Immature natural killer cell (primary cell): ENCODE data around the gene LRRC2. TPM values are rescaled to one million over a fixed set of nuclear protein-coding genes. Genes with fewer than 3 reads are reported as not detected.
A peak's percentile ranks its signal among the peaks of the same experiment; 100 is the strongest.
"Not testable (repeated sequence)": the region's sequence is repeated elsewhere in the genome, so short reads cannot be mapped to it uniquely, and the experiment has no call there.

Experiments
- DNase-seq, 3 donors: peaks; one replicate each; pipeline ENCODE4 v3.0.0; 2022; ENCODE audit warnings: mixed read lengths in 1 of 3
- H3K27ac Mint-ChIP-seq, 6 donors: one replicate each; pipeline ENCODE4 v1.8.0; 2020; ENCODE audit warnings: mixed read lengths in 6 of 6, mild to moderate bottlenecking in 5 of 6, inconsistent platforms in 4 of 6, moderate library complexity in 3 of 6
- H3K27me3 Mint-ChIP-seq, 3 donors: one replicate each; pipeline ENCODE4 v1.8.0; 2020 to 2021; ENCODE audit warnings: low read depth in 3 of 3, mild to moderate bottlenecking in 3 of 3, mixed read lengths in 3 of 3, moderate library complexity in 3 of 3, inconsistent platforms in 1 of 3
- H3K36me3 Mint-ChIP-seq, 3 donors: one replicate each; pipeline ENCODE4 v1.8.0; 2020; ENCODE audit warnings: mixed read lengths in 3 of 3, inconsistent platforms in 2 of 3, mild to moderate bottlenecking in 2 of 3
- H3K4me1 Mint-ChIP-seq, 2 donors: one replicate each; pipeline ENCODE4 v1.8.0; 2020; ENCODE audit warnings: inconsistent platforms in 2 of 2, mild to moderate bottlenecking in 2 of 2, mixed read lengths in 2 of 2, moderate library complexity in 1 of 2
- H3K4me3 Mint-ChIP-seq, 5 donors: one replicate each; pipeline ENCODE4 v1.8.0; 2020; ENCODE audit warnings: mild to moderate bottlenecking in 5 of 5, mixed read lengths in 5 of 5, inconsistent platforms in 3 of 5, moderate library complexity in 3 of 5
- H3K9me3 Mint-ChIP-seq, 6 donors: one replicate each; pipeline ENCODE4 v1.8.0; 2020; ENCODE audit warnings: mild to moderate bottlenecking in 6 of 6, mixed read lengths in 6 of 6, inconsistent platforms in 4 of 6, moderate library complexity in 3 of 6
- polyA plus RNA-seq, 3 donors: library from polyadenylated mRNA; unstranded; fragments of 300-500 nt; fragmentation: Illumina TruSeq; gene quantifications; one replicate each; pipeline ENCODE4 v1.2.3, GENCODE V29; 2021

Gene LRRC2
- polyA plus RNA-seq, 3 donors from 2014 or later = not detected

DNA sequence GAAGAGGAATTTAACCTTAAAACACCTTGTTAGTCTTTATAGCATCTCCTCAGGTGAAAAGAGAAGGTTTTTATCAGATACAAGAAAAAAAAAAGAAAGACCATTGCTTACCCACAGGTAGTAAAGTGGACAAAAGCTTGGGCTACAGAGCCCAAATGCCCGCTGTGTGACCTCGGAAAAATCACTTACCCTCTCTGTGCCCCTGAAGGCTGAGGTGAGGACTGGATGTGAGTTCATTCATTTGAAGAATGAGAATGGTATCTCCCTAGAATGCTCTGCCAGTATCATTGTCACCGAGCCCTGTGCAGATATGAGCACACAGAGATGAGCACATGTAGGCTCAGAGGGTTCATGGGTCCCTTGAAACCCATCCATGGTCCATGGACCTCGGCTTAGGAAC is 28.6 kb upstream of the LRRC2 start:
- Mint-ChIP-seq H3K4me1 (no peaks in the 10 kb centered on the region), H3K9me3 (no peaks in the 10 kb centered on the region), H3K27me3 (peaks cover 0 to 5% (median 4%) of the 10 kb centered on the region in 3 donors), H3K36me3 (no peaks in the 10 kb centered on the region), H3K4me3 (no peak overlapping the region), H3K27ac (no peak overlapping the region)
- no peak for DNase-seq

GRCh38 chr3:46593979-46594378 is 27.9 kb upstream of the LRRC2 start:
- Mint-ChIP-seq H3K4me3 (no peak overlapping the region), H3K27ac (no peak overlapping the region)

GRCh38 chr3:46593274-46593862 is 27.3 kb upstream of the LRRC2 start:
- H3K9me3 Mint-ChIP-seq = no peaks in the 10 kb centered on the region
- no peak overlapping the region for H3K4me3 Mint-ChIP-seq
- no peaks in the 10 kb centered on the region for H3K36me3 Mint-ChIP-seq
- no peak overlapping the region for H3K27ac Mint-ChIP-seq
- no peaks in the 10 kb centered on the region for H3K4me1 Mint-ChIP-seq
- peaks cover 0 to 5% (median 4%) of the 10 kb centered on the region in 3 donors for H3K27me3 Mint-ChIP-seq
- DNase-seq = no peak

More at GRCh38 chr3:46593979-46594378, 27.9 kb upstream of the LRRC2 start:
- Mint-ChIP-seq H3K4me1 (no peaks in the 10 kb centered on the region), H3K27me3 (peaks cover 0 to 5% (median 4%) of the 10 kb centered on the region in 3 donors), H3K36me3 (no peaks in the 10 kb centered on the region), H3K9me3 (no peaks in the 10 kb centered on the region)
- DNase-seq = no peak

DNA sequence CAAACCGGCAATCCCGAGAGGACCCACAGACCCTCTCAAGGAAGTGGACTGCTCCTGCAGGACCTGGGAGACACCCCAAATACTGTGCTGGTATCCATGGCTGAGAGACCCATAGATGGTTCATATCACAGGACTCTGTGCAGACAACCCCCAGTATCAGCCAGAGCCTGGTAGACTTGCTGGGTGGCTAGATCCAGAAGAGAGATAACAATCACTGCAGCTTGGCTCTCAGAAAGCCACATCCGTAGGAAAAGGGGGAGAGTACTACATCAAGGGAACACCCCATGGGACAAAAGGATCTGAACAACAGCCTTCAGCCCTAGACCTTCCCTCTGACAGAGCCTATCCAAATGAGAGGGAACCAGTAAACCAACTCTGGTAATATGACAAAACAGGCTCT is 21.2 kb upstream of the LRRC2 start:
- H3K36me3 Mint-ChIP-seq, H3K4me1 Mint-ChIP-seq, H3K27me3 Mint-ChIP-seq, H3K9me3 Mint-ChIP-seq, H3K27ac Mint-ChIP-seq, DNase-seq, H3K4me3 Mint-ChIP-seq: not testable (repeated sequence)

DNA sequence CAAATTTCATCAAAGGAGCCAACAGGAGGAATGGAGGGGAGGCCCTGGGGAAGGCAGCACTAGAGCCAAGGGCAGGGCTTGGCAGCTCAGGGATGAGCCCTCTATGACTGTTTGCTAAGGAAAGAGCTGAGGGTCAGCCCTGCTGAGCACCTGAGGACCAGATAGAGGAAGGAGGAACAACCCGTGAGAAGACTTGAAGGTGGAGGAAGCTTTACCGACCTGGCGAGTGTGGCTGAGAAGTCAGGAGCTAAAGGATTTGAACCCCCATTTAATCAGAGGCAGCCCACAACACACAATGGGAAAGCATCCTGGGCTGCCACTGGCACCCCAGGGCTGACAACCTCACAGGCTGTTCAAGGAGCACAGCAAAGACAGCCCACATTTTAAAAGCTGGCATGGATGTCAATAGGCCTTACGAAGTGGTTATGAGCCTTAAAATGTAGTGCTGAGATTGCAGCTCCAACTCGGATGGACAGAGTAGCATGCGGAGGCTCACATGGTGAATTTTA is 20.7 kb upstream of the LRRC2 start:
- peaks cover 0 to 3% (median 1%) of the 10 kb centered on the region in 3 donors for H3K27me3 Mint-ChIP-seq

GRCh38 chr3:46585799-46586693 is 19.9 kb upstream of the LRRC2 start:
- Mint-ChIP-seq H3K4me1 (no peaks in the 10 kb centered on the region), H3K9me3 (no peaks in the 10 kb centered on the region), H3K4me3 (no peak overlapping the region), H3K27ac (no peak overlapping the region), H3K36me3 (no peaks in the 10 kb centered on the region), H3K27me3 (peaks cover 0 to 3% (median 1%) of the 10 kb centered on the region in 3 donors)
- no peak for DNase-seq

More for the DNA sequence above, 20.7 kb upstream of the LRRC2 start:
- no peaks in the 10 kb centered on the region for H3K9me3 Mint-ChIP-seq
- no peak for DNase-seq
- no peaks in the 10 kb centered on the region for H3K4me1 Mint-ChIP-seq
- H3K4me3 Mint-ChIP-seq = no peak overlapping the region
- no peaks in the 10 kb centered on the region for H3K36me3 Mint-ChIP-seq
- no peak overlapping the region for H3K27ac Mint-ChIP-seq

GRCh38 chr3:46584598-46585467 is 18.7 kb upstream of the LRRC2 start:
- no peaks in the 10 kb centered on the region for H3K36me3 Mint-ChIP-seq
- H3K9me3 Mint-ChIP-seq = no peaks in the 10 kb centered on the region
- no peaks in the 10 kb centered on the region for H3K4me1 Mint-ChIP-seq
- H3K4me3 Mint-ChIP-seq = no peak overlapping the region
- H3K27me3 Mint-ChIP-seq = peaks cover 0 to 3% (median 1%) of the 10 kb centered on the region in 3 donors
- DNase-seq = no peak
- H3K27ac Mint-ChIP-seq = no peak overlapping the region

DNA sequence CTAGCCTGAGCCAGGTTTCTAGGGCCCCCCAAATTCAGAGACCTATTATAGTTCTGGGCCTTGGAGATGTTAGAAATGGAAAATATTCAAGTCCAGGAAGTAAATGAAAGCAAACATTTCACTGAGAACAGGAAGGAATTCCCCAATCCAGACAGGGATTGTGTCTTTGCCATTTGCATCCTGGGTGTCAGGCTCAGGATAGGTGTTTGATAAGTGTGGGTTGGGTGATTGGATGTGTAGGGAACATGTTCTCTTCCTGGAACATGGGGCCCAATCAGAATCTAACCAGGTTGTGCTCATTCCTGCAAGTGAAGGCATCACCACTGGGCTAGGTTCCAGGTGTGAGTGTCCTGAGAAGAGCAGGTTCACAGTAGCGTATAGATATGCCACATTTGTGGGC is 14.6 kb upstream of the LRRC2 start:
- H3K36me3 Mint-ChIP-seq = no peaks in the 10 kb centered on the region
- no peaks in the 10 kb centered on the region for H3K9me3 Mint-ChIP-seq
- no peak for DNase-seq
- peaks cover 0 to 8% (median 3%) of the 10 kb centered on the region in 3 donors for H3K27me3 Mint-ChIP-seq
- H3K4me1 Mint-ChIP-seq = no peaks in the 10 kb centered on the region
- H3K4me3 Mint-ChIP-seq = no peak overlapping the region
- H3K27ac Mint-ChIP-seq = no peak overlapping the region

DNA sequence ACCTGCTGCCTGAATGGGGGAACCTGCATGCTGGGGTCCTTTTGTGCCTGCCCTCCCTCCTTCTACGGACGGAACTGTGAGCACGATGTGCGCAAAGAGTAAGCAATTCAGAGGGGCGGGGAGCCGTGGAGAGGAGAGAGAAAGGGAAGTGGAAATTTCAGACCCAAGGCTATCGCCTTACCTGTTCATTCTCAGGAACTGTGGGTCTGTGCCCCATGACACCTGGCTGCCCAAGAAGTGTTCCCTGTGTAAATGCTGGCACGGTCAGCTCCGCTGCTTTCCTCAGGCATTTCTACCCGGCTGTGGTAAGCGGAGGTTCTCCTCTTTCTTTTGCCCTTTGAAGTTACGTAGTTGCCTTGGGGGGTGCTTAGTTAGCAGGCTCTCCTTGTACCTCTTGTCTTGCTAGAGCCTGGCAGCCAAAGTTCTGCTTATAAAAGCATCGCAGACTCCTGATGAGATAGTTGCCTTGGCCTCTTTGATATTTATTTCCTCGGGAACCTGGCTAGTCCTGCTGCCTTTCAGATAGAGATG is 13.7 kb upstream of the LRRC2 start:
- no peak for DNase-seq
- Mint-ChIP-seq H3K4me1 (no peaks in the 10 kb centered on the region), H3K4me3 (no peak overlapping the region), H3K27ac (no peak overlapping the region), H3K36me3 (no peaks in the 10 kb centered on the region), H3K27me3 (peaks cover 0 to 10% (median 3%) of the 10 kb centered on the region in 3 donors), H3K9me3 (no peaks in the 10 kb centered on the region)

DNA sequence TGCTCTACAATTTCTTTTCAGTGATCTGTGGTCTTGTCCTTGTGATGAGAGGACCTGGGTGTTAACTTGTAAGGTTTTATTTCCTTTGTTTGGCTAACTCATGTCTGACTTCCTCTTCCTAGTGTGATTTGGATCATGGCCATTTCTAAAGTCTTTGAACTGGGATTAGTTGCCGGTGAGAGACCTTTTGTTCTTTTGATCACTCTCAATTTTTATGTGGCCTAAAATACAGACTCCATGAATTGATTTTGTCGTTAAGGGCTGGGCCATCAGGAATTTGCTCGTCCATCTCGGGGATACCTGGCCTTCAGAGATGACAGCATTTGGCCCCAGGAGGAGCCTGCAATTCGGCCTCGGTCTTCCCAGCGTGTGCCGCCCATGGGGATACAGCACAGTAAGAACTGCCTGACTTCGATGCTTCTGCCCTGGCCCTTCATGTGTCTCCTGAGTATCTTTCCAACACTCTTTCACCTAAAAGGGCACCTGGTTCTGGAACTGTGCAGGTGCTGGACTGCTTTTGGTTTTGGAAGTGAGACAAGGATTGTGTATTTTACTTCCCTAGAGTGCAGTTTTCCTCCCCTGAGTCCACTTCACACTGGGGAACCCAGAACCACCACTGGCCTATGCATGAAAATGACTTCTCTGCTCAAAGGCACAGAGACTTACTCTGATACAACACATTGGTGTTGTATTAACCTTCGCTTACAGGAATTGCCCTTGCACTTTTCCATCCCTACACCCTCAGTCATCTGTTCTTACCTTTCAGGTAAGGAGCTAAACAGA is 13.1 kb upstream of the LRRC2 start:
- H3K4me1 Mint-ChIP-seq = no peaks in the 10 kb centered on the region
- H3K4me3 Mint-ChIP-seq = no peak overlapping the region
- no peaks in the 10 kb centered on the region for H3K9me3 Mint-ChIP-seq
- DNase-seq = no peak
- H3K27me3 Mint-ChIP-seq = peaks cover 0 to 10% (median 3%) of the 10 kb centered on the region in 3 donors
- H3K27ac Mint-ChIP-seq = peak overlapping the region in 1 of 6 donors; percentile 2
- no peaks in the 10 kb centered on the region for H3K36me3 Mint-ChIP-seq

DNA sequence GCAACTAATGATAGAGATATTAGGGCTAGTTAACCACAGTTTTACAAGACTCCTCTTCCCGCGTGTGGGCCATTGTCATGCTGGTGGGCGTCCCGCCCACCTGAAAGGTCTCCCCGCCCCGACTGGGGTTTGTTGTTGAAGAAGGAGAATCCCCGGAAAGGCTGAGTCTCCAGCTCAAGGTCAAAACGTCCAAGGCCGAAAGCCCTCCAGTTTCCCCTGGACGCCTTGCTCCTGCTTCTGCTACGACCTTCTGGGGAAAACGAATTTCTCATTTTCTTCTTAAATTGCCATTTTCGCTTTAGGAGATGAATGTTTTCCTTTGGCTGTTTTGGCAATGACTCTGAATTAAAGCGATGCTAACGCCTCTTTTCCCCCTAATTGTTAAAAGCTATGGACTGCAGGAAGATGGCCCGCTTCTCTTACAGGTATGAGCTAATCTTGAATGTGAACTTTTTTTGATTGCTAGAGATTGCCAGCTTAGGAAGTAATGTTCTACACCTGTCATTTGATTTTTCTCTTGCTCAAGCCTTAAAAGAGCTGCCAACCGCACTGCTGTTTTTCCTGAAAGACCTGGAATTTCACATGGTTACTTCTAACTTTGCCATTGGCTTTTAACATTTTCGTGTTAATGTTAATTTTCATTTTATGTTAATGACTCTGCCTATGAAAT is 11.6 kb upstream of the LRRC2 start:
- not testable (repeated sequence) for H3K9me3 Mint-ChIP-seq, H3K4me3 Mint-ChIP-seq, DNase-seq, H3K36me3 Mint-ChIP-seq, H3K27ac Mint-ChIP-seq, H3K4me1 Mint-ChIP-seq
- peaks cover 2 to 12% (median 3%) of the 10 kb centered on the region in 3 donors for H3K27me3 Mint-ChIP-seq

- DNase-seq = no peak
- H3K27me3 Mint-ChIP-seq = peaks cover 0 to 12% (median 2%) of the 10 kb centered on the region in 3 donors
- H3K27ac Mint-ChIP-seq = no peak overlapping the region
- H3K4me3 Mint-ChIP-seq = no peak overlapping the region
- H3K4me1 Mint-ChIP-seq = no peaks in the 10 kb centered on the region
- no peaks in the 10 kb centered on the region for H3K36me3 Mint-ChIP-seq
- no peaks in the 10 kb centered on the region for H3K9me3 Mint-ChIP-seq
Measured at GRCh38 chr3:46576879-46577278, 10.8 kb upstream of the LRRC2 start.
